ENCODE measurements around the gene RNF13.
A peak's percentile ranks its signal among the peaks of the same experiment; 100 is the strongest.
"Not testable (repeated sequence)": the region's sequence is repeated elsewhere in the genome, so short reads cannot be mapped to it uniquely, and the experiment has no call there.

The RNF13 gene

GRCh38 chr3:149844091-149844490 is 31.1 kb downstream of the RNF13 start:
- DNase-seq = no peak

- no peak for DNase-seq
Observed at GRCh38 chr3:149845570-149846244, 32.7 kb downstream of the RNF13 start.

GRCh38 chr3:149848238-149848637 is 35.2 kb downstream of the RNF13 start:
- DNase-seq = no peak

GRCh38 chr3:149848688-149849087 is 35.7 kb downstream of the RNF13 start:
- DNase-seq = no peak

GRCh38 chr3:149850787-149851584 is 38.0 kb downstream of the RNF13 start:
- no peak for DNase-seq

GRCh38 chr3:149858911-149859310 is 45.9 kb downstream of the RNF13 start:
- no peak for DNase-seq

- DNase-seq = no peak
Observed at GRCh38 chr3:149860881-149861280, 47.9 kb downstream of the RNF13 start.

GRCh38 chr3:149867563-149867962 is 54.5 kb downstream of the RNF13 start:
- DNase-seq = no peak

- DNase-seq = no peak
Observed at GRCh38 chr3:149871855-149872254, 58.8 kb downstream of the RNF13 start.

- no peak for DNase-seq
Observed at GRCh38 chr3:149872589-149872988, 59.6 kb downstream of the RNF13 start.

GRCh38 chr3:149877668-149878067 is 64.7 kb downstream of the RNF13 start:
- no peak for DNase-seq

GRCh38 chr3:149879872-149880271 is 66.9 kb downstream of the RNF13 start:
- peak; percentile 64 for DNase-seq

GRCh38 chr3:149881879-149882278 is 68.9 kb downstream of the RNF13 start:
- DNase-seq = no peak

- no peak for DNase-seq
Observed at GRCh38 chr3:149883134-149883533, 70.1 kb downstream of the RNF13 start.

GRCh38 chr3:149883860-149884259 is 70.8 kb downstream of the RNF13 start:
- not testable (repeated sequence) for DNase-seq

- not testable (repeated sequence) for DNase-seq
Observed at GRCh38 chr3:149884848-149885247, 71.8 kb downstream of the RNF13 start.

- DNase-seq = no peak
Observed at GRCh38 chr3:149886957-149887356, 73.9 kb downstream of the RNF13 start.

GRCh38 chr3:149891621-149892020 is 78.6 kb downstream of the RNF13 start:
- no peak for DNase-seq

- DNase-seq = no peak
Observed at GRCh38 chr3:149892371-149892770, 79.4 kb downstream of the RNF13 start.

- DNase-seq = no peak
Observed at GRCh38 chr3:149894205-149894604, 81.2 kb downstream of the RNF13 start.

GRCh38 chr3:149895339-149895738 is 82.3 kb downstream of the RNF13 start:
- DNase-seq = no peak

GRCh38 chr3:149895769-149896168 is 82.8 kb downstream of the RNF13 start:
- no peak for DNase-seq

GRCh38 chr3:149898771-149899170 is 85.8 kb downstream of the RNF13 start:
- peak; percentile 60 for DNase-seq

- DNase-seq = no peak
Observed at GRCh38 chr3:149900322-149900721, 87.3 kb downstream of the RNF13 start.

All from HCEC 1CT (cell line).